HG02870 (cell line): ENCODE results near the gene DDX56.
"Not testable (repeated sequence)": the region's sequence is repeated elsewhere in the genome, so short reads cannot be mapped to it uniquely, and the experiment has no call there.

Experiments used
- ATAC-seq: cut with Tn5 transposase; IDR thresholded peaks from one replicate; pipeline ENCODE4 v1.9.1; 2021; ENCODE audit warnings: mild to moderate bottlenecking, moderate library complexity; ENCODE audit not compliant: unreplicated experiment

Gene DDX56

GRCh38 chr7:44597181-44597580, 23.5 kb upstream of the DDX56 start:
- not testable (repeated sequence) for ATAC-seq

GRCh38 chr7:44595934-44596635, 22.4 kb upstream of the DDX56 start:
- no peak for ATAC-seq

DNA sequence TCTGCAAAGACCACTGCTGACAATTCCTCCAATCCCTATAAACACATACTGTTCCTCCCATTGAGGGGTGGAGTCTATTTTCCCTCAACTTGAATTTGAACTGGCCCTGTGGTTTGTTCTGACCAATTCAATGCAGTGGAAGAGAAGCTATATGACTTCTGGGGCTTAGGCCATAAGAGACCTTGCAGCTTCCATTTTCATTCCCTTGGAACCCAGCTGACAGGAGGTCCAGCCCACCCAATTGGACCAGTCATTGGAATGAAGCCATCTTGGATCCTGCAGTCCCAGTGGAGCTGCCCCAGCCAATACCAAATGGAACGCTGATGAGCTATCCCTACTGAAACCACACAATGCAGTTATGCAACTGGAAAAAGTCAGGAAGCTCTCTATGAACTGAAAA, 17.2 kb upstream of the DDX56 start:
- ATAC-seq = no peak

DNA sequence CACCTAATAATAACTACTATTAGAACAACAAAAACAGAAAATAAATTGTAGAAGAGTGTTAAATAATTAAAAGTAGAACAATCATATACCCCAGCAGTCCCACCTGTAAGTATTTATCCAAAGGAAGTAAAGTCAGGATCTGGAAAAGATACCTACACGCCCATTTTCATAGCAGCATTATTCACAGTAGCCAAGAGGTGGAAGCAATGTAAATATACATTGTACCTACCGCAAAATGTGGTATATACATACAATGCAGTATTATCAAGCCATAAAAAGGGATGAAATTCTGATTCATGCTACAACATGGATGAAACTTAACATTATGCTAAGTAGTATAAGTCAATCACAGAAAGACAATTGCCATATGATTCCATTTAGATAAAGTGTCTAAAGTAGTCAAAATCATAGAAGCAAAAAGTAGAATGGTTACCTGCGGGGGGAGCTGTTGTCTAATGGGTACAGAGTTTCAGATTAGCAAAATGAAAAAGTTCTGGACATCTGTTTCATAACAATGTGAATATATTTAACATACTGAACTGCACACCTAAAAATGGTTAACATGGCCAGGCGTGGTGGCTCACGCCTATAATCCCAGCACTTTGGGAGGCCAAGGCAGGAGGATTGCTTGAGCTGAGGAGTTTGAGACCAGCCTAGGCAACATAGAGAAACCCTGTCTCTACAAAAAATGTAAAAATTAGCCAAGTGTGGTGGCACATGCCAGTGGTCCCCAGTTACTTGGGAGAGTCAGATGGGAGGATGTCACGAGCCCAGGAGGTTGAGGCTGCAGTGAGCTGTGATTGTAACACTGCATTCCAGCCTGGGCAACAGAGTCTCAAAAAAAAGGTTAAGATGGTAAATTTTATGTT, 14.4 kb upstream of the DDX56 start:
- no peak for ATAC-seq

DNA sequence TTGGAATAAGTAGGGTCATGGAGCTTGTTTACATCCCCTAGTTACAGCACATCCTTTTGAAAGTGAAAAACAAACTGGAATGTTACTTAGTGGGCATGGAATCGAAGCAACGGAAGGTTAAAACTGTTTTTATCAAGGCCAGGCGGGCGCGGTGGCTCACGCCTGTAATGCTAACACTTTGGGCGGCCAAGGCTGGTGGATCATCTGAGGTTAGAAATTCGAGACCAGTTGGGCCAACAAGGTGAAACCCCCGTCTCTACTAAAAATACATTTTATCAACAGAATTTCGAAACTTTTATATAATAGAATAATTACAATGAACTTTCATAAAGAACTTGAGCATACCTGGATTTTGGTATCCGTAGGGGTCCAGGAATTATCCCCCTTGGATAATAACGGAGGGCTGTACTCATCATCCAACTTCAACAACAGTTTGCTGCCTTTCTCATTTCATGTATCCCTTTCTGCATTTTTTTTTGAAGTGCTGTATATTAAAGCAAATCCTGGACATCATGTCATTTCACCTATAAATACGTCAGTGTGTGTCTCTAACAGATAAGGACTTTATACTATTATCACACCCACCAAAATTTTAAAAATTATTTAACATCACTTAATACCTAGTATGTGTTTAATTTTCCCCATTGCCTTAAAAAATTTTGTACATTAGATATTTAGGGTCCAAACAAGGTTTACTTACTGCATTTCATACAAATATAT, 9.6 kb upstream of the DDX56 start:
- no peak for ATAC-seq

DNA sequence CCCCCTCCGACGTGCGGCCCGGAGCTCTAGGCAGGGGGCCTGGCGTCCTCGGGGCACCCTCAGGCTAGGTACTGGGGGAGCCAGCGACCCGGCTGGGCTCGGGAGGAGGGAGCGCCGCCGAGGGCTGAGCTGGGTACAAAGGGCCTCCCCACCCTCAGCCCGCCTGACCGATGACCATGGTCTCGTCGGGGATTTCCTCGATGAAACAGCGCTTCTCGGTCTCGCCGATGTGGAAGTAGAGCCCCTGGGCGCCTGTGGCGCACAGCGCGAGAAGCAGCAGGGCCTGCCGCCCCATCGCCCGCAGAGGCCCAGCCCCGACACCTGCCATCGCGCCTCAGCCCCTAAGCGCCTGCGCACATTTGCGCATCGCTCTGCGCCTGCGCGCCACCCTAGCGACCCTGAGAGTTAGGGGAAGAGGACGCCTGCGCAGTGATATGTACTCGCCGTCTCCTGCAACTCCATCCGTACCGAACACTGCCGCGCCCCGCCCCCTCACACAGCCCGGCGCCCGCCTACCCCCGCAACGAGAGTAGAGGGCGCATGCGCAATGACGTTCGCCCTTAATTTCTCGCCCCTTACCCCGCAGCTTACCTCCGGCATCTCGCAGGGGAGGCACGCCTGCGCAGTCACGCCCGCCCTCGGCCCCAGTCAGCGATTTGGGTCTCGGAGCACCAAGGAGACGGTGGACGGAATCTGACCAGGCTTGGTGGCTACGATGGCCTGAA, 8.3 kb upstream of the DDX56 start, which contains the start of gene TMED4:
Gene TMED4, minus strand, starts transcription at position 353 of the 725 bp plus-strand sequence. Its CDS starts 25 bp downstream, at position 328.
- peak; percentile 89 for ATAC-seq

DNA sequence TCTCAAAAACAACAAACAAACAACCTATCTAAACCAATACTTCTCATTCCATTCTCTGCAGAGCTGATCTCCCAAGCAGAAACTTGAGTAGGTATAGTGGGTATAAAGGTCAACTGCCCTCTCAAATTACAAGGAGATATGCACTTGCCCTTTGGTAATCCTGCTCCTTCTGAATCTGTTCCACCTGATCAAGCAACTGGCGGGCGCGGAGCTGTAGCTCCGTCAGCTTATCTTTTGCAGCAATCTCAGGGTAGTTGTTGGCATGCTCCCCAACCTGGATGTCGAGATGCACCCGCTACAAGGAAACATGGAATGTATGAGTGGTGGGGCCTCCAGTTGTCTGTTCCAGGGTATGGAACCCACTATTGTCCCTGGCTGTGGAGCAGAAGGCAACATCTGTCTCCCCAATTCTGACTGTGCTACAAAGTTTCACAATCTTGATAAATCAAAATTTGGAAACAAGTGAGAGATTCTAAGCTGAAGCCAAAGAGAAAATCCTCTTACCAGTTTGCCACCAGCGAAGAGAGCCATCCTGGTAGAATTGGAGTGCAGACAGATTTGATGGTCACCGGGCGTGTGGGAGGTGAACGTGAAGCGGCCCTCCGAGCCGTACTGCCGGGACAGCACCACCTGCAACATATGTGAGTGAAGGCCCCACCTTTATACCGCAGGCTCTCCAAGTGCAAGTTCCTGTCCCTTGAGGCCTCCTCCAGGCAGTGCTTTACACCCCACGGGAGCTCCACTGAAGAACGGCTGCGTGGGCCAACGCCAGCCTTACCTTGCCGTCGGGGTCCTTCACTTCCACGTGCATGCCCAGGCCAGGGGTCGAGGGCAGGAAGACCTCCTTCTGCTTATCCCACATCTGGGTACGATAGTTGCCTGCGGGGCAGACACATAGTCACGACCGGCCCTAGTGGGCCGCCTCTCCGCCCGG, 7.5 kb upstream of the DDX56 start:
- ATAC-seq = peak; percentile 43

DNA sequence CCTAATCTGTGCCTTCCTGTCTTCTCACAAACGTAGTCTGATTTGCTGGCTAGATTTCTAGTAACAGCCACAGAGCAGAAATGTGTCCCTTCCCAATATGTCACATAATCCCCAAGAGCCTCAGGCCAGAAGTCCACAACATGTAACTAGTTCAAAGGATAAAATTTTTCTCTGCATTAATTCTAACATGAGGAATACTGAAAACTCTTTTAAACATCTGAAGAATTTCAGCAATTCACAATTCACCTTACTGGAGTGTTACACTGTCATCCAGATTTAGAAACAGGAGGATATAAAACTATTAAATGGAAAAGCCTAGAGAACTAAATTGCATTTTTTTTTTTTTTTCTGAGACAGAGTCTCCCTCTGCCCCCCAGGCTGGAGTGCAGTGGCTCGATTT, 2.5 kb upstream of the DDX56 start:
- no peak for ATAC-seq

DNA sequence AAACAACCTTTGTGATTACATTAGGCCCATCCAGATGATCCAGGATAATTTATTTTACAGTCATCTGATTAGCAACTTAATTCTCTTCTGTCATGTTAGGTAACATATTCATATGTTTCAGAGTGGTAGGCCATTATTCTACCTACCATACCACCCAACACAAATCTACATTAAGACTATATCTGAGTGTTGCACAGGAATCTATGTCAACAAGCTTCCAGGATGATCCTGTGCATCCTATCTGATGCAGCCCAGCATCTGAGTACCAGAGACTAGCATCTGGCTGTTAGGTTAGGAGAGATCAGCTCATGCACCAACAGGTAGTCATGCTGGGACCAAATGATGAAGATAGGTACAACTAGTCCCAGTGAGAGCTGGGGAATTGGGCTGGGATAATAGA, 1.3 kb upstream of the DDX56 start:
- no peak for ATAC-seq

DNA sequence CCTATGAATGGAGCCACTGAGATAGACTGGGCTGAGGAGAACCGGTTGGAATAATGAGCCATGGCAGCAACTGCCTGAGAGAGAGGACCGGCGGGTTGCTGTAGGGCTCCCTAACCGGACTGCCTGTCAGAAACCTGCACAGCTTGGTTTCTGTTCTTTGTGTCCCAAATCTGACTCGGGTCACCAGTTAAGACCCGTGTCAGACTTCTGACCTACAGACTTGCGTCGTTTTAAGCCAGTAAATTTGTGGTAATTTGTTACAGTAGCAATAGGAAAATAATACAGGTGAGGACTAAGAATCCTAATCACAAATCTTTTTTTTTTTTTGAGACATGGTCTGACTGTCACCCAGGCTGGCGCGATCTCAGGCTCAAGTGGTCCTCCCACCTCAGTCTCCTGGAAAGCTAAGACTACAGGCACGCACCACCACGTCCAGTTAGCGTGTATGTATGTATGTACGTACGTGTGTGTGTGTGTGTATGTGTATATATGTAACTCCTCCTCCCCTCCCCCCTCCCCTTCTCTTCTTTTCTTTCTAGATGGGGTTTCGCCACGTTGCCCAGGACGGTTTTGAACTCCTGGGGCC, 672 bp upstream of the DDX56 start:
- peak; percentile 8 for ATAC-seq

DNA sequence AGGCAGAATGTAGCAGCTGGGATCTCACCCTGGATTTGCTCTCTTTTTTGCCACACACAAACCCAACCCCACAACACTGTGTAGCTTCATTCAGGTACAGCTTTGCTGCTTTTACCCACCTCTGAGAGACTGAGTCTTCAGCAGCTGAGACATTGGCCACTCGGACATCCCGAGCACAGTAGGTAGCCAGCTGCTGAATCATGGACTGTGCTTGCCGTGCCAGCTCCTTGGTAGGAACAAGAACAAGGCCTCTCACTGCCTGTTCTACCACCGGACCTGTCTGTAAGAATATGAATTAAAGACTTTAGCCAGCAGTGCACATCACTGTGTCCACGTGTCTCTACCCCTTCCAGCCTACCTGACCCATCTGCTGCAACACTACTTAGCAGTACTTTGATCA, 937 bp downstream of the DDX56 start:
- no peak for ATAC-seq

DNA sequence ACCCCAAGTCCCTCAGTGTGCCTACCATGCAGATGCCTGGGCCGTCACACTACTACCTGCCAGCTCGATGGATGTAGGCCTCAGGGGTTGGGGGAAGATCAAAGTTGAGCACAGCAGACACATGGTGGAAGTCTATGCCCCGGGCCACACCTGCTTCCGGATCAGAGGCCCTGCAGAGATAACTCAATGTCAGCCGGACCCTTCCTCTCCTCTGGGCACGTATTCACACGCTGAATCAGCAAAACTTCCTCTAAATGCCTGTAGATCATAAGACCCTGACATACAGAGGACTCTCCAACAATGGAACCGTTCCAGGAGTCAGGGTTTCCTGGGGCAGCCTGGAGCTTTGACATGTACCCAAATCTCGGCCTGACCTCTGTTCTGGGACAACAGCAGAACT, 3.7 kb downstream of the DDX56 start:
- no peak for ATAC-seq

DNA sequence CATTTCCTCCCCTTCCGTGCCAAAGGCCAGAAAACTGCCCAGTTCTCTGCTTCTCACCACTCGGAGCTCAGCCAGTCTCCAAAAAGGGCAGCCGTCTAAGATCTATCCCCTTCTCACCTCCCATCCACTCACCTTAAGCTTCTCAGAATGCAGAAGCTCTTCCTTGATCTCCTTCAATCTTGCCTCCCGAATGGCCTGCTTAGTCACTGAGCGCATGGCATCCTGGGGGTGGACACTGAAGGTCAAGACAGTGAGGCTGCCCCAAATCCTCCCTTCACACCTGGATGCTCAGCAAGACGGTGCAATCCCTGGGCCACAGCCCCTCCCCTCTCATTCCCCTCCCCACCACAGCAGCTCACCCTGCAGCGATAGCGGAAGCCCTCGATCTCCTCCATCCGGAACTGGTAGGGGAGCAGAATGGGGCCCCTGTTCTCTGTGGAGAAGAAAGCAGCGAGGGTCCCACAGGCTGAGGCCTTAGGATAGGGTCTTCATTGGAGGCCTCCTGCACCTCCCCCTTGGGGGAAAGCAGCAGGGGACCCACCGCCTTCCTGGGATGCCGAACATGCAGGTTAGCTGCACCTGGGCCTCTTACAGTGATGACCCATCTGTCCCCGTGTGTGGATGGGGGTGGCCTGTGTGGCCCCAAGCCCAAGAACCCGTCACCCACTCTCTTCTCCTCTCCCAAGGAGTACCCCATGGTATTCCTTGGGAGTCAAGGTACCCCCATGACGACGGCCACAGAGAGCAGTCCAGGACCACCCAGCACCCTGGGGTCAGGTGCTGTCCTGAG, 4.7 kb downstream of the DDX56 start:
- no peak for ATAC-seq

- no peak for ATAC-seq
These were observed 5.8 kb downstream of the DDX56 start for GRCh38 chr7:44567884-44568283.

DNA sequence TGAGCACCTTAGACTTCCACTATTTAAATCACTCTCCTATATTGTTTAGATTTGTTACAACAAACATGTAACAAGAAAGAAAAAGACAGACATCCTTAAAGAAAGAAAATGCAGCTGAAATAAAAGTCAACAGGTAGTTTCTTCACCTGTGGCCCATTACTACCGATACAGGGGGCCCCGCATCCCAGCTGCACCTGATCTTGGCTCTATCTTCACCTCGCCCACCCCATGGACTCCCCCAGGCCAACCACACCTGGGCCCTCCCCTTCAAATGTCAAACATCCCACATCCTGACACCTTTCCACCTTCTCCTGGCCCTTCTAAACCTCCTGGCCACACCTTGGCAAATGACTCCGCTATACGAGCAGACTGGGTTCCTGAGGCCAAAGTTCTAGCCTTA, 7.0 kb downstream of the DDX56 start:
- no peak for ATAC-seq

- peak; percentile 15 for ATAC-seq
These were observed 7.7 kb downstream of the DDX56 start for GRCh38 chr7:44565795-44566559.

GRCh38 chr7:44565097-44565794, 8.5 kb downstream of the DDX56 start:
- ATAC-seq = peak; percentile 64
